Vagina (tissue), 2 donors: Measurements from ENCODE around the gene MSH3. TPM values are rescaled to one million over a fixed set of nuclear protein-coding genes. Genes with fewer than 3 reads are reported as not detected.
"Not testable (repeated sequence)": the region's sequence is repeated elsewhere in the genome, so short reads cannot be mapped to it uniquely, and the experiment has no call there.

Experiments
- DNase-seq, 2 donors: peaks; one replicate each; pipeline ENCODE4 v3.0.0-alpha.2; 2017; ENCODE audit errors: extremely low spot score in 2 of 2
- H3K27ac ChIP-seq: fragments of 200-600 bp; sonication (generic); one replicate; pipeline ENCODE4 v1.5.1; 2019
- H3K27me3 ChIP-seq: fragments of 200-600 bp; sonication (generic); one replicate; pipeline ENCODE4 v1.5.1; 2019
- H3K36me3 ChIP-seq, 2 donors: fragments of 200-600 bp; sonication (generic); one replicate each; pipeline ENCODE4 v1.5.1; 2017 to 2019
- H3K4me1 ChIP-seq: fragments of 200-600 bp; sonication (generic); one replicate; pipeline ENCODE4 v1.5.1; 2019
- H3K4me3 ChIP-seq, 2 donors: fragments of 200-600 bp; sonication (generic); 1 replicate in 1 of 2; 2 replicates in 1 of 2; pipeline ENCODE4 v1.5.1; 2016 to 2019
- H3K9me3 ChIP-seq: fragments of 200-600 bp; sonication (generic); one replicate; pipeline ENCODE4 v1.5.1; 2019
- POLR2A ChIP-seq, 2 donors: fragments of 450-650 bp; IDR thresholded peaks; one replicate each; pipeline ENCODE4 v1.6.1; 2017; ENCODE audit warnings: antibody characterized with exemption in 2 of 2, mild to moderate bottlenecking in 2 of 2, moderate library complexity in 2 of 2
- POLR2AphosphoS5 ChIP-seq, 2 donors: sonication (generic); formaldehyde crosslinking; IDR thresholded peaks; one replicate each; pipeline ENCODE4 v1.9.0; 2017; ENCODE audit warnings: antibody characterized with exemption in 2 of 2, mild to moderate bottlenecking in 2 of 2, low read depth in 1 of 2; ENCODE audit not compliant: insufficient read depth in 1 of 2
- intact Hi-C: fragments of 100-400 bp; cut with DNase I; formaldehyde crosslinking; loops from one replicate; pipeline ENCODE4 v1.15.1; 2023
- total RNA-seq: library from RNA; depleted of rRNA; stranded (reverse); fragments of >200 nt; gene quantifications from one replicate; pipeline ENCODE4 v1.2.3, GENCODE V29; 2016
- TF ChIP-seq, protein P1 (sequence below), 3 experiments: fragments of 450-650 bp in 2 of 3; fragments of 200-600 bp in 1 of 3; sonication (generic) in 1 of 3; IDR thresholded peaks; one replicate each; pipeline ENCODE4 v1.5.1; 2017 to 2019; ENCODE audit warnings: antibody characterized with exemption in 3 of 3, mild to moderate bottlenecking in 2 of 3, moderate library complexity in 2 of 3

Gene MSH3
- total RNA-seq, 1 donor from 2014 or later: 30.0 TPM

DNA sequence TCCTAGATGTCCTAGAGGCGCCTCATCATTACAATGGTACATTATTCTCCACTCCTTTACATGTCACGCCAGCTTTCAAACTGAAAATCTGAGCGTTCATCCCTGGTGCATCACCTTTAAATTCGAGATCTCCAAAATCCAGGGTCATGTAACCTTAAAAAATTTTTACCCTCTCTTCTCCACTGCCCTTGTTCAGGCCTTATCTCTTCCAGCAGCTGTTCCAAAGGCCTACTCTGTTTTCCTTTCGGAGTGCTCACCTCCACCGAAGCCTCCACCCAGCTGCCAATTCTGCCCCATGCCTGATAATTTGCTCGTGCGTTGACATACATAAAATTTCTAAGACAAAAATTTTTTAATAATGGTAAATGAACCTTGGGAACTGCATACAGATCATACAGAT lies 950 bp upstream of the MSH3 start:
- TF ChIP-seq, protein P1, sequence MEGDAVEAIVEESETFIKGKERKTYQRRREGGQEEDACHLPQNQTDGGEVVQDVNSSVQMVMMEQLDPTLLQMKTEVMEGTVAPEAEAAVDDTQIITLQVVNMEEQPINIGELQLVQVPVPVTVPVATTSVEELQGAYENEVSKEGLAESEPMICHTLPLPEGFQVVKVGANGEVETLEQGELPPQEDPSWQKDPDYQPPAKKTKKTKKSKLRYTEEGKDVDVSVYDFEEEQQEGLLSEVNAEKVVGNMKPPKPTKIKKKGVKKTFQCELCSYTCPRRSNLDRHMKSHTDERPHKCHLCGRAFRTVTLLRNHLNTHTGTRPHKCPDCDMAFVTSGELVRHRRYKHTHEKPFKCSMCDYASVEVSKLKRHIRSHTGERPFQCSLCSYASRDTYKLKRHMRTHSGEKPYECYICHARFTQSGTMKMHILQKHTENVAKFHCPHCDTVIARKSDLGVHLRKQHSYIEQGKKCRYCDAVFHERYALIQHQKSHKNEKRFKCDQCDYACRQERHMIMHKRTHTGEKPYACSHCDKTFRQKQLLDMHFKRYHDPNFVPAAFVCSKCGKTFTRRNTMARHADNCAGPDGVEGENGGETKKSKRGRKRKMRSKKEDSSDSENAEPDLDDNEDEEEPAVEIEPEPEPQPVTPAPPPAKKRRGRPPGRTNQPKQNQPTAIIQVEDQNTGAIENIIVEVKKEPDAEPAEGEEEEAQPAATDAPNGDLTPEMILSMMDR (IDR thresholded peaks at IDR 0.05): no peak
- TF ChIP-seq POLR2A (IDR thresholded peaks at IDR 0.05) (no peak), POLR2AphosphoS5 (IDR thresholded peaks at IDR 0.05; ENCODE audit: insufficient read depth in 1 of 2, low read depth in 1 of 2) (no peak)
- peak overlapping the region in 1 of 2 donors; percentile 81 for H3K4me3 ChIP-seq
- no peaks in the 10 kb centered on the region for H3K9me3 ChIP-seq
- H3K27ac ChIP-seq: no peak overlapping the region
- no peak for DNase-seq
- peaks cover 0 to 11% of the 10 kb centered on the region in 2 donors for H3K36me3 ChIP-seq
- H3K27me3 ChIP-seq: no peaks in the 10 kb centered on the region
- intact Hi-C loops: no loop called here
- peaks cover 19% of the 10 kb centered on the region for H3K4me1 ChIP-seq

DNA sequence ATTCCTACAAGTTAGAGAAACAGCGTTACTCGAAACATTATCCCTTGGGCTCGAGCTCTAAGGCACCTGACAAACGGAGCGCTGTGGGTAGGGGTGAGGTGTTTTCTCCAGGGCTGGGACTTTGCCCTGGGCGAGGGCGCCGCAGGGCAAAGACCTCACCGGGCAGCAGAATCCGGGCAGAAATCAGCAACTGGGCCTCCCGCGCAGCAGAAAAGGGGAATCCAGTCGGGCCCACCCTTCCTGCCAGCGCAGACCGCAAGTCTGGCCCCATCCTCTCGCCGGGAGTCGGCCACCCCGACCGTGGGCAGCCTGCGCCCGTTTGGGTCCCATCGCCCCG lies 430 bp upstream of the MSH3 start:
- Histone ChIP-seq H3K9me3 (no peaks in the 10 kb centered on the region), H3K4me3 (peak overlapping the region; percentile 81 to 87), H3K4me1 (peaks cover 19% of the 10 kb centered on the region), H3K27ac (no peak overlapping the region), H3K27me3 (no peaks in the 10 kb centered on the region), H3K36me3 (peaks cover 0 to 17% of the 10 kb centered on the region in 2 donors)
- no peak for TF ChIP-seq POLR2AphosphoS5 (IDR thresholded peaks at IDR 0.05; ENCODE audit: insufficient read depth in 1 of 2, low read depth in 1 of 2)
- intact Hi-C loops: no loop called here
- no peak for DNase-seq

DNA sequence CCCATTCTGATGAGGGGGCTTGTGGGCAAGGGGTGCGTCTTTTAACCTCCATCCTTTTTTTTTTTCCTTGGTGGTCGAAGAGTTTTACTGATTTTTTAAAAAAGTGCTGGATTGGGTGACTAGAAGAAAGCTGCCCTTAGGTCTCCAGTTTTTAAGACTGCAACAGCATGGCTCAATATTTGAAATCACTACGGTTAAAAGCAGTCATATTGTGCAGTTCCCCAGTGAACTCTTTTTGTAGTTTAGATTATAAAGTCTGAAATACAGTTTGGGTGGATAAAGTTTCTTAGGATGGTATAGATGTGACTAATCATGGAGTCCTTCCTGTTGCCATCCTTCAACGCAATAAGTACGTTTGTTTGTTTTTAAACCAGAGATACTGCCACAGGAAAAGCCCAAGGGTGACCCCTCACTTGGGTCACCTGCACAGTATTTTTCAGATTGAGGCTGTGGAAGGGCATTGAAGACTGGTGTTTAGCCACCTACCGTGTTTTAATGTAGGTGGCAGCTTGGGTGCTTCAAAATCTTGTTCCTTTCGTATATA lies 851 bp downstream of the MSH3 start:
- H3K4me1 ChIP-seq: peaks cover 19% of the 10 kb centered on the region
- peak overlapping the region; percentile 81 to 87 for H3K4me3 ChIP-seq
- no peaks in the 10 kb centered on the region for H3K27me3 ChIP-seq
- H3K36me3 ChIP-seq: peaks cover 0 to 28% of the 10 kb centered on the region in 2 donors
- peak overlapping the region; percentile 92 for H3K27ac ChIP-seq
- TF ChIP-seq, protein P1 (IDR thresholded peaks at IDR 0.05): no peak
- no peak for TF ChIP-seq POLR2A (IDR thresholded peaks at IDR 0.05)
- TF ChIP-seq POLR2AphosphoS5 (IDR thresholded peaks at IDR 0.05; ENCODE audit: insufficient read depth in 1 of 2, low read depth in 1 of 2): no peak
- intact Hi-C loops: no loop called here
- H3K9me3 ChIP-seq: no peaks in the 10 kb centered on the region
- DNase-seq: no peak

DNA sequence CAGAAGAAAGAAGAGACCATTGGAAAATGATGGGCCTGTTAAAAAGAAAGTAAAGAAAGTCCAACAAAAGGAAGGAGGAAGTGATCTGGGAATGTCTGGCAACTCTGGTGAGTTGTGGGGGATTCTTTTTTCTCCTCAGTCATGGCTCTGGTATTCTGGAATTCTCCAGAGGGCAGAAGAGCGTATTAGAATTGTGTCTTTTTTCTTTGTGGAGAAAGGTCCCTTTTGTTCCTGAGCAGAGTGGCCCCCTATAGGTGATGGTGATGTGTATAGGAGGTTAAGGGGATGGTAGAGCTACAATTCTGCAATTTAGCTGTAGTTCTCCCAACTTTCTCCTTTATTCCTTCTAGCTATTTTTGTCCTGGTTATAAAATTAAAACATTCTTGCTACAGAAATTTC lies 2.0 kb downstream of the MSH3 start:
- intact Hi-C loops: no loop called here
- H3K27me3 ChIP-seq: no peaks in the 10 kb centered on the region
- DNase-seq: no peak
- H3K4me1 ChIP-seq: peaks cover 19% of the 10 kb centered on the region
- no peaks in the 10 kb centered on the region for H3K9me3 ChIP-seq
- TF ChIP-seq POLR2A (IDR thresholded peaks at IDR 0.05) (no peak), POLR2AphosphoS5 (IDR thresholded peaks at IDR 0.05; ENCODE audit: insufficient read depth in 1 of 2, low read depth in 1 of 2) (no peak)
- TF ChIP-seq, protein P1 (IDR thresholded peaks at IDR 0.05): no peak
- H3K27ac ChIP-seq: no peak overlapping the region
- H3K4me3 ChIP-seq: no peak overlapping the region
- peaks cover 0 to 32% of the 10 kb centered on the region in 2 donors for H3K36me3 ChIP-seq

DNA sequence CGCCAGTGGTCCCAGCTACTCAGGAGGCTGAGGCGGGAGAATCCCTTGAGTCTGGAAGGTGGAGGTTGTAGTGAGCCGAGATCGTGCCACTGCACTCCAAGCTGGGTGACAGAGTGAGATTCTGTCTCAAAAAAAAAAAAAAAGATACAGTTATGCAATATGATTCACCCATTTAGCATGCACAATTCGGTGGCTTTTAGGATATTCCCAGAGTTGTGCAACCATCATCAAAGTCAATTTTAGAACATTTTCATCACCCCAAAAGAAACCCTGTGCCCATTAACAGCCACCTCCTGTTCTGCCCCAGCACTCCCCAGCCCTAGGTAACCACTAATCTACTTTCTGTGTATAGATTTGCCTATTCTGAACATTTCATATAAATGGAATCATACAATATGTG lies 4.7 kb downstream of the MSH3 start:
- H3K4me1 ChIP-seq: peaks cover 10% of the 10 kb centered on the region
- TF ChIP-seq POLR2A (IDR thresholded peaks at IDR 0.05) (no peak), POLR2AphosphoS5 (IDR thresholded peaks at IDR 0.05; ENCODE audit: insufficient read depth in 1 of 2, low read depth in 1 of 2) (no peak)
- TF ChIP-seq, protein P1 (IDR thresholded peaks at IDR 0.05): no peak
- H3K4me3 ChIP-seq: no peak overlapping the region
- H3K27me3 ChIP-seq: no peaks in the 10 kb centered on the region
- intact Hi-C loops: no loop called here
- H3K27ac ChIP-seq: no peak overlapping the region
- no peak for DNase-seq
- H3K36me3 ChIP-seq: peaks cover 0 to 40% of the 10 kb centered on the region in 2 donors
- H3K9me3 ChIP-seq: no peaks in the 10 kb centered on the region

DNA sequence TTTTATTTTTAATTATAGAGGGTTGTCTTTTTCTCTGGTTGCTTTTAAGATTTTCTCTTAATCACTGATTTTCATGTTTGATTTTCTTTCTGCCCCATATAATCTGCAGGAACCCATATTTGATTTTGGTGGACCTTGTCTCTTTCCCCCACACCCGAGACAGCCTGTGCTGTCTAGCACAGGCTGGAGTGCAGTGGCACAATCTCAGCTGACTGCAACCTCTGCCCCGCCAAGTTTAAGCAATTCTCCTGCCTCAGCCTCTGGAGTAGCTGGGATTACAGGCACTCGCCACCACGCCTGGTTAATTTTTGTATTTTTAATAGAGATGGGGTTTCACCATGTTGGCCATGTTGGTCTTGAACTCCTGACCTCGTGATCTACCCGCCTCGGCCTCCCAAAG lies 6.2 kb downstream of the MSH3 start:
- not testable (repeated sequence) for H3K4me3 ChIP-seq, H3K4me1 ChIP-seq, H3K27ac ChIP-seq, H3K27me3 ChIP-seq, H3K9me3 ChIP-seq, DNase-seq
- intact Hi-C loops: loop anchor here (10.0 kb wide), 1 partner anchor 566 kb away; no protein-coding TSS in a partner anchor
- peaks cover 0 to 53% of the 10 kb centered on the region in 2 donors for H3K36me3 ChIP-seq
